SU-DHL-6 (cell line): Measurements from ENCODE around the gene OSBPL10.

Source experiments
- CTCF ChIP-seq: fragments of 200-600 bp; sonication (generic); IDR thresholded peaks from one replicate; pipeline ENCODE4 v1.5.1; 2017; ENCODE audit warnings: antibody characterized with exemption, mild to moderate bottlenecking, low read length, moderate library complexity; ENCODE audit not compliant: insufficient read depth, poor library complexity, severe bottlenecking
- EZH2phosphoT487 ChIP-seq: fragments of 200-600 bp; sonication (generic), shearing (Covaris generic); conservative IDR thresholded peaks from 2 replicates; pipeline ENCODE4 v1.6.1; 2018; ENCODE audit warnings: mild to moderate bottlenecking, antibody characterized with exemption, low read length, moderate library complexity, mixed read lengths

DNA sequence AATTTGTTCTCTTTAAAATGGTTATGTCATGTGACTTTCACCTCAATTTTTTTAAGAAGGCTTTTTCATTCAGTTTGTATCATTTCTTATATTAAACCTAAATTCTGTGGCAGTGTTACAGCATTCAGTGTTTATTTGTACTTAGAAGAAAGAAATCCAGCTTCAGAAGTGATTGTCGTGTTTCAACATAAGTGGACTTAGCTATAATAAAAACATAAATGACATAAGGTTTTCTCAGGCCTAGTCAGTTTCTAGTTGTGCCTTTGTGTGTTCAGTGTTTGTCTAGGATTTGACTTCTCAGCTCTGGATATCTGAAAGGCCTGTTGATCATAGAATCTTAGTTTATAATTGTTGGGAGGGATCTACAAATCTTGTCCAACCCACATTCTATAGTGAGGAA lies 367.9 kb downstream of the OSBPL10 start:
- TF ChIP-seq CTCF = no peak
- TF ChIP-seq EZH2phosphoT487 = no peak
